RWPE1 (cell line): Measurements from ENCODE around the gene THOC3.
"Not testable (repeated sequence)": the region's sequence is repeated elsewhere in the genome, so short reads cannot be mapped to it uniquely, and the experiment has no call there.

ENCODE experiments used
- CTCF ChIA-PET: fragments of 350-600 bp; sonication (Branson Sonifier 250); formaldehyde crosslinking; extraction: SDS; loops from one replicate; lab custom pipeline; 2021; lab: Yijun Ruan, JAX
- POLR2A ChIA-PET: fragments of 400-600 bp; formaldehyde crosslinking; extraction: SDS; loops from one replicate; lab custom pipeline; 2020; ENCODE audit warnings: antibody characterized with exemption; ENCODE audit not compliant: low non-redundant PET; lab: Yijun Ruan, JAX
- DNase-seq: peaks from one replicate; pipeline ENCODE4 v3.0.0; 2012; ENCODE audit warnings: low spot score
- H3K27ac ChIP-seq: fragments of 450-650 bp; 2 replicates; pipeline ENCODE4 v1.5.1; 2017
- CTCF ChIP-seq: fragments of 450-650 bp; conservative IDR thresholded peaks from 2 replicates; pipeline ENCODE4 v1.5.1; 2017; ENCODE audit warnings: low read depth, mild to moderate bottlenecking

The THOC3 gene

DNA sequence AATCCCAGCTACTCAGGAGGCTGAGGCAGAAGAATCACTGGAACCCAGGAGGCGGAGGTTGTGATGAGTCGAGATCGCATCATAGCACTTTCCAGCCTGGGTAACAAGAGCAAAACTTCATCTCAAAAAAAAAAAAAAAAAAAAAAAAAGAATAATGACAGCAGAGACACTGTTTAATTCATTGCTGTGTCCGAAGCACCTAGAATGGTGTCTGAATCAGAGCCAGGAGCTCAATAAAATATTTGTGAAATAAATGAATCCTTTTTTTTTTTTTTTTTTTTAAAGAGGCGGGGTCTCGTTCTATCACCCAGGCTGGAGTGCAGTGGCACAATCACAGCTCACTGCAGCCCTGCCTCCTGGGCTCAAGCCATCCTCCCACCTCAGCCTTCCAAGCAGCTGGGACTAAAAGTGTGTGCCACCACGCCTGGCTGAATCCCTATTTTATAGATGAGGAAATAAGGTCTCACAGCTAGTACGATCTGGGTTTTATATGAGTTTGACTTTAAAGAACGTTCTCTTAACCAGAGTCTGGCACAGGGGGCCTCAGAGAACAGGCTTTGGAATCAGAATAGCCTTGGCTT, 47.8 kb downstream of the THOC3 start:
- peak overlapping the region; percentile 26; the same call in 1 of the 2 replicates for H3K27ac ChIP-seq
- ChIA-PET POLR2A (no interaction called here), CTCF (interaction anchor here (0.6 kb wide), 2 partner anchors 14 to 593 kb away, joined by 3 to 4 read pairs; no protein-coding TSS in a partner anchor)
- no peak for DNase-seq
- TF ChIP-seq CTCF = no peak

DNA sequence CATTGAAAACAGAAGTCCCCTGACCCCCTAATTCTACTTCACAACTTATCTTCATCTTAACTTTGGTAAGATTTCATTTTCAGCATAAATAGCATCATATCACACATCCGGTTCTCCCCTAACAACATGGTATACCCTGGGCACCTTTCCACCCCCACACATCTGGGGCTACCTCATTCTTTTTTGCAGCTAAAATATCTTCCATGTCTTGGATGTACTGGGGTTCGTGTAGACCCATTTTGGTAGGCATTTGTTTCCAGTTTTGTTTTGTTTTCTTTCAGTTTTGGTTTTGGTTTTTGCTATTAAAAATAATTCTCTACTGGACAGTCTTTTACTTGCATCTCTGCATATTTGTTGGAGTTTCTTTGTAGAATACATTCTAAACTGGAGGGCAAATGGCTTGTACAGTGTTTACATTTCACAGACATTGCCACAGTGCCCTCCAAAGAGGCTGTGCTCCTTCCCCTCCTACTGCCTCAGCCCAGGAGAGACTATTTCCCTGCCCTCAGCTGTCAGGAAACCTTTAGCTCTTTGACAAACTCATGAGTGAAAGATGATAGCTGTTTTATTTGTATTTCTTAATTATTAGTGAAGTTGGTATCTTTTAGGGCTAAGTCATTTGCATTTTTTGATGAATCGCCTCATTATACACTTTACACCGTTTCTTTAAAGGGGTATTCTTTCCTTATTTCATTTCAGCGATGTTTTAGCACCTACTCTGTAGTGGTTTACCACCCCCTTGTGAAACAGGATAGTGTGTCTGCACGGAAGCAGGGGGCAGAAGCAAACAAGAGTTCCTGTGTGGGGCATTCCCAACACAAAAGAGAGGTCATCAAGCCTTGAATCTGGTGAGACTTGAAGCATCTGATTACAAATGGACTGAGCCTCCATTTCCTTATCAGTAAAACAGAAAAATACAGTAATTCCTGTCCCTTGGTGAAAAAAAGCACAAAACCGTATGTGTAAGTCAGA, 52.8 kb downstream of the THOC3 start:
- CTCF ChIA-PET, H3K27ac ChIP-seq, POLR2A ChIA-PET: not testable (repeated sequence)

GRCh38 chr5:175913835-175914672, 54.1 kb downstream of the THOC3 start:
- H3K27ac ChIP-seq, CTCF ChIA-PET, DNase-seq, POLR2A ChIA-PET: not testable (repeated sequence)

More for the DNA sequence above, 52.8 kb downstream of the THOC3 start:
- not testable (repeated sequence) for DNase-seq

DNA sequence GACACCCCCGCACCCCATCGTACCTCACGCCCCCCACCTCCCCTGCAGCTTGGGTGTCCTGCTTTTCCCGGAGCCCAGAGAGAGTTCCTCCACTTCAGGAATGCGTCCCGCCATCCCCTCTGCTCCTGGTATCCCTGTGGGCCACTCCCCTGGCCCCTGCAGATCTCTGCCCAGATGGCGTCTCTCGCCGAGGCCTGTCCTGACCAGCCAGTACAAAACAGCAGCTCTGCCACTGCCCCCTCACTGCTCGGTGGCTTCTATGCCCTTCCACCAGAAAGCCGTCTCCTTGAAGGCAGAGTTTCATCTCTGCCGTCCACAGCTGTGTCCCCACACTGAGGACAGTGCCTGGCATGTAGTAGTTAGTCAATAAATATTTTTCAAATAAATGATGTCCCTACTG, 58.0 kb downstream of the THOC3 start:
- POLR2A ChIA-PET, H3K27ac ChIP-seq, DNase-seq, CTCF ChIA-PET: not testable (repeated sequence)
